ENCODE data around the gene QSER1. TPM values are rescaled to one million over a fixed set of nuclear protein-coding genes. Genes with fewer than 3 reads are reported as not detected.
"Not testable (repeated sequence)": the region's sequence is repeated elsewhere in the genome, so short reads cannot be mapped to it uniquely, and the experiment has no call there.

QSER1 gene
- total RNA-seq, 1 experiment from 2014 or later: 48.0 TPM

GRCh38 chr11:33028537-33028914 is 135.9 kb downstream of the QSER1 start:
- intact Hi-C loops (cut with micrococcal nuclease): no loop called here
- H4K20me1 ChIP-seq (ENCODE audit: insufficient read depth): no peaks in the 10 kb centered on the region
- no peaks in the 10 kb centered on the region for H3K27me3 ChIP-seq (ENCODE audit: insufficient read depth, low read length)
- no peaks in the 10 kb centered on the region for H3K4me1 ChIP-seq (ENCODE audit: control insufficient read depth in 1 of 2, insufficient read depth in 2 of 2, low read length in 2 of 2)
- no TSS peak for BruUV-seq (replicated peaks)
- H3K4me3 ChIP-seq (replicated peaks in 1 of 2; ENCODE audit: low read depth in 1 of 2, low read length in 2 of 2): no peak overlapping the region
- no peaks in the 10 kb centered on the region for H3K79me2 ChIP-seq (ENCODE audit: insufficient read depth, low read length)
- DNase-seq (ENCODE audit: low read depth, low spot score) (no peak), ATAC-seq (no peak)
- no peak for TF ChIP-seq ELF1 (IDR thresholded peaks at IDR 0.05; ENCODE audit: borderline replicate concordance, low read depth)
- TF ChIP-seq, protein P1, sequence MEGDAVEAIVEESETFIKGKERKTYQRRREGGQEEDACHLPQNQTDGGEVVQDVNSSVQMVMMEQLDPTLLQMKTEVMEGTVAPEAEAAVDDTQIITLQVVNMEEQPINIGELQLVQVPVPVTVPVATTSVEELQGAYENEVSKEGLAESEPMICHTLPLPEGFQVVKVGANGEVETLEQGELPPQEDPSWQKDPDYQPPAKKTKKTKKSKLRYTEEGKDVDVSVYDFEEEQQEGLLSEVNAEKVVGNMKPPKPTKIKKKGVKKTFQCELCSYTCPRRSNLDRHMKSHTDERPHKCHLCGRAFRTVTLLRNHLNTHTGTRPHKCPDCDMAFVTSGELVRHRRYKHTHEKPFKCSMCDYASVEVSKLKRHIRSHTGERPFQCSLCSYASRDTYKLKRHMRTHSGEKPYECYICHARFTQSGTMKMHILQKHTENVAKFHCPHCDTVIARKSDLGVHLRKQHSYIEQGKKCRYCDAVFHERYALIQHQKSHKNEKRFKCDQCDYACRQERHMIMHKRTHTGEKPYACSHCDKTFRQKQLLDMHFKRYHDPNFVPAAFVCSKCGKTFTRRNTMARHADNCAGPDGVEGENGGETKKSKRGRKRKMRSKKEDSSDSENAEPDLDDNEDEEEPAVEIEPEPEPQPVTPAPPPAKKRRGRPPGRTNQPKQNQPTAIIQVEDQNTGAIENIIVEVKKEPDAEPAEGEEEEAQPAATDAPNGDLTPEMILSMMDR (IDR thresholded peaks at IDR 0.05 in 2 of 3, conservative IDR thresholded peaks at IDR 0.05 in 1 of 3; ENCODE audit: borderline replicate concordance in 1 of 3, insufficient read depth in 1 of 3, low read depth in 2 of 3, low read length in 2 of 3): no peak
- no peak for TF ChIP-seq ZNF274 (IDR thresholded peaks at IDR 0.05; ENCODE audit: low read depth, low read length)
- TF ChIP-seq REST (IDR thresholded peaks at IDR 0.05; ENCODE audit: low read depth): no peak
- TF ChIP-seq FOSL1 (IDR thresholded peaks at IDR 0.05; ENCODE audit: low read depth): no peak
- no peak for TF ChIP-seq CEBPB (IDR thresholded peaks at IDR 0.05; ENCODE audit: low read depth)
- no peak for TF ChIP-seq TCF7L2 (IDR thresholded peaks at IDR 0.05; ENCODE audit: borderline replicate concordance, extremely low read depth, insufficient read depth, insufficient read length)
- no peak for TF ChIP-seq RAD21 (IDR thresholded peaks at IDR 0.05; ENCODE audit: low read depth)
- no peak for TF ChIP-seq POLR2AphosphoS5 (IDR thresholded peaks at IDR 0.05; ENCODE audit: low read depth, low read length)
- TF ChIP-seq ZBTB33 (IDR thresholded peaks at IDR 0.05; ENCODE audit: extremely low read depth, insufficient replicate concordance, low read length): no peak
- TF ChIP-seq EZH2phosphoT487 (IDR thresholded peaks at IDR 0.05; ENCODE audit: borderline replicate concordance): no peak
- TF ChIP-seq POLR2A (IDR thresholded peaks at IDR 0.05; ENCODE audit: borderline replicate concordance, extremely low read depth, insufficient read depth, insufficient read length): no peak
- TF ChIP-seq ATF3 (IDR thresholded peaks at IDR 0.05): no peak
- ChIA-PET POLR2A (interaction anchor here (1.6 kb wide), 1 partner anchor 13 kb away, joined by 5 read pairs; the partner anchor contains the start of gene DEPDC7), RAD21 (ENCODE audit: low non-redundant PET in 1 of 2, low total read pairs in 2 of 2, uncharacterized antibody in 2 of 2, unreplicated experiment in 2 of 2) (no interaction called here), CTCF (no interaction called here)
- H3K4me2 ChIP-seq (ENCODE audit: low read length): no peak overlapping the region
- no peaks in the 10 kb centered on the region for H3K9me3 ChIP-seq (ENCODE audit: control insufficient read depth in 1 of 2, insufficient read depth in 1 of 2, low read depth in 1 of 2, low read length in 2 of 2)
- H3K9ac ChIP-seq (ENCODE audit: low read length): no peak overlapping the region
- no peak overlapping the region for H3K27ac ChIP-seq (ENCODE audit: low read depth, low read length)
- no peaks in the 10 kb centered on the region for H3K9me2 ChIP-seq (ENCODE audit: insufficient read depth)
- no peaks in the 10 kb centered on the region; a peak in 1 of 4 replicates for H3K36me3 ChIP-seq (ENCODE audit: control insufficient read depth in 1 of 2, insufficient read depth in 2 of 2, low read length in 2 of 2)
- no peak overlapping the region for H2AFZ ChIP-seq (ENCODE audit: low read depth, low read length, poor library complexity, severe bottlenecking)

DNA sequence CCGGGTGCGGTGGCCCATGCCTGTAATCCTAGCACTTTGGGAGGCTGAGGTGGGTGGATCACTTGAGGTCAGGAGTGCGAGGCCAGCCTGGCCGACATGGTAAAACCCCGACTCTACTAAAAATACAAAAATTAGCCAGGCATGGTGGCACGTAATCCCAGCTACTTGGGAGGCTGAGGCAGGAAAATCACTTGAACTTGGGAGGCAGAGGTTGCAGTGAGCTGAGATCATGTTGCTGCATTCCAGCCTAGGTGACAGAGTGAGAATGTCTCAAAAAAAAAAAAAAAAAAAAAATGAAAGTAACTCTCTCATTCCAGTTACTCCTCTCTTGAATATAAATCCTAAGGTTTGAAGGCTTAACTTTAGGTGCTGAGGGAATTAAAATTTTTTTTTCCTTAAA is 136.6 kb downstream of the QSER1 start:
- H3K9ac ChIP-seq (ENCODE audit: low read length); H3K79me2 ChIP-seq (ENCODE audit: insufficient read depth, low read length); POLR2A ChIA-PET; BruUV-seq (replicated peaks); H3K27me3 ChIP-seq (ENCODE audit: insufficient read depth, low read length); CTCF ChIA-PET; H3K4me3 ChIP-seq (replicated peaks in 1 of 2; ENCODE audit: low read depth in 1 of 2, low read length in 2 of 2); H3K36me3 ChIP-seq (ENCODE audit: control insufficient read depth in 1 of 2, insufficient read depth in 2 of 2, low read length in 2 of 2); H3K27ac ChIP-seq (ENCODE audit: low read depth, low read length); H3K9me2 ChIP-seq (ENCODE audit: insufficient read depth); DNase-seq (ENCODE audit: low read depth, low spot score); intact Hi-C loops (cut with micrococcal nuclease); H2AFZ ChIP-seq (ENCODE audit: low read depth, low read length, poor library complexity, severe bottlenecking); ATAC-seq; H3K9me3 ChIP-seq (ENCODE audit: control insufficient read depth in 1 of 2, insufficient read depth in 1 of 2, low read depth in 1 of 2, low read length in 2 of 2); H3K4me1 ChIP-seq (ENCODE audit: control insufficient read depth in 1 of 2, insufficient read depth in 2 of 2, low read length in 2 of 2); H4K20me1 ChIP-seq (ENCODE audit: insufficient read depth); H3K4me2 ChIP-seq (ENCODE audit: low read length); RAD21 ChIA-PET (ENCODE audit: low non-redundant PET in 1 of 2, low total read pairs in 2 of 2, uncharacterized antibody in 2 of 2, unreplicated experiment in 2 of 2): not testable (repeated sequence)
